ENCODE data around the gene TMBIM6.
"Not testable (repeated sequence)": the region's sequence is repeated elsewhere in the genome, so short reads cannot be mapped to it uniquely, and the experiment has no call there.

Gene TMBIM6

GRCh38 chr12:49741882-49742620, 694 bp downstream of the TMBIM6 start:
- Mint-ChIP-seq H3K4me1 (peaks cover 25% of the 10 kb centered on the region), H3K4me3 (peak overlapping the region; percentile 92), H3K27me3 (no peaks in the 10 kb centered on the region), H3K27ac (peak overlapping the region; percentile 95), H3K36me3 (peaks cover 10% of the 10 kb centered on the region), H3K9me3 (no peaks in the 10 kb centered on the region)
- peak; percentile 82 to 83 for DNase-seq (ENCODE audit: low spot score in 2 of 2)
- peak; percentile 65 for ATAC-seq (ENCODE audit: low read depth)

GRCh38 chr12:49744363-49744885, 3.1 kb downstream of the TMBIM6 start:
- ATAC-seq (ENCODE audit: low read depth): no peak
- peak overlapping the region; percentile 2 for H3K27ac Mint-ChIP-seq
- H3K9me3 Mint-ChIP-seq: no peaks in the 10 kb centered on the region
- H3K4me1 Mint-ChIP-seq: peaks cover 31% of the 10 kb centered on the region
- H3K4me3 Mint-ChIP-seq: no peak overlapping the region
- peaks cover 10% of the 10 kb centered on the region for H3K36me3 Mint-ChIP-seq
- DNase-seq (ENCODE audit: low spot score in 2 of 2): no peak
- no peaks in the 10 kb centered on the region for H3K27me3 Mint-ChIP-seq

- H3K36me3 Mint-ChIP-seq: peaks cover 14% of the 10 kb centered on the region
- ATAC-seq (ENCODE audit: low read depth) (no peak), DNase-seq (ENCODE audit: low spot score in 2 of 2) (no peak)
- no peak overlapping the region for H3K4me3 Mint-ChIP-seq
- no peak overlapping the region for H3K27ac Mint-ChIP-seq
- H3K4me1 Mint-ChIP-seq: peaks cover 37% of the 10 kb centered on the region
- no peaks in the 10 kb centered on the region for H3K27me3 Mint-ChIP-seq
- no peaks in the 10 kb centered on the region for H3K9me3 Mint-ChIP-seq
Measured at GRCh38 chr12:49748306-49748705, 6.9 kb downstream of the TMBIM6 start.

GRCh38 chr12:49748800-49749199, 7.4 kb downstream of the TMBIM6 start:
- H3K27me3 Mint-ChIP-seq: no peaks in the 10 kb centered on the region
- ATAC-seq (ENCODE audit: low read depth) (no peak), DNase-seq (ENCODE audit: low spot score in 2 of 2) (no peak)
- peak overlapping the region; percentile 20 for H3K27ac Mint-ChIP-seq
- peaks cover 37% of the 10 kb centered on the region for H3K4me1 Mint-ChIP-seq
- H3K9me3 Mint-ChIP-seq: no peaks in the 10 kb centered on the region
- peak overlapping the region; percentile 11 for H3K4me3 Mint-ChIP-seq
- H3K36me3 Mint-ChIP-seq: peaks cover 15% of the 10 kb centered on the region

- no peak for DNase-seq (ENCODE audit: low spot score in 2 of 2)
- ATAC-seq (ENCODE audit: low read depth): no peak
- Mint-ChIP-seq H3K27ac (peak overlapping the region; percentile 89), H3K36me3 (peaks cover 18% of the 10 kb centered on the region), H3K4me1 (peaks cover 35% of the 10 kb centered on the region), H3K9me3 (no peaks in the 10 kb centered on the region), H3K27me3 (no peaks in the 10 kb centered on the region), H3K4me3 (peak overlapping the region; percentile 38)
Measured at GRCh38 chr12:49750027-49750995, 9.0 kb downstream of the TMBIM6 start.

GRCh38 chr12:49750996-49751393, 9.6 kb downstream of the TMBIM6 start:
- peak overlapping the region; percentile 89 for H3K27ac Mint-ChIP-seq
- H3K4me1 Mint-ChIP-seq: peaks cover 35% of the 10 kb centered on the region
- peaks cover 20% of the 10 kb centered on the region for H3K36me3 Mint-ChIP-seq
- no peaks in the 10 kb centered on the region for H3K9me3 Mint-ChIP-seq
- H3K4me3 Mint-ChIP-seq: no peak overlapping the region
- ATAC-seq (ENCODE audit: low read depth) (no peak), DNase-seq (ENCODE audit: low spot score in 2 of 2) (no peak)
- H3K27me3 Mint-ChIP-seq: no peaks in the 10 kb centered on the region

- ATAC-seq (ENCODE audit: low read depth): no peak
- Mint-ChIP-seq H3K27ac (peak overlapping the region; percentile 33), H3K4me3 (no peak overlapping the region), H3K4me1 (peaks cover 9% of the 10 kb centered on the region), H3K36me3 (peaks cover 36% of the 10 kb centered on the region), H3K27me3 (no peaks in the 10 kb centered on the region), H3K9me3 (no peaks in the 10 kb centered on the region)
- no peak for DNase-seq (ENCODE audit: low spot score in 2 of 2)
Measured at GRCh38 chr12:49761677-49762467, 20.5 kb downstream of the TMBIM6 start.

GRCh38 chr12:49762468-49762847, 21.1 kb downstream of the TMBIM6 start:
- H3K9me3 Mint-ChIP-seq: no peaks in the 10 kb centered on the region
- H3K27me3 Mint-ChIP-seq: no peaks in the 10 kb centered on the region

GRCh38 chr12:49763006-49763591, 21.7 kb downstream of the TMBIM6 start:
- ATAC-seq (ENCODE audit: low read depth): peak; percentile 91
- H3K9me3 Mint-ChIP-seq: no peaks in the 10 kb centered on the region
- no peak overlapping the region for H3K4me3 Mint-ChIP-seq
- H3K36me3 Mint-ChIP-seq: peaks cover 28% of the 10 kb centered on the region
- peak overlapping the region; percentile 2 for H3K27ac Mint-ChIP-seq
- H3K27me3 Mint-ChIP-seq: no peaks in the 10 kb centered on the region
- H3K4me1 Mint-ChIP-seq: peaks cover 14% of the 10 kb centered on the region
- DNase-seq (ENCODE audit: low spot score in 2 of 2): peak; percentile 66 to 75

More at GRCh38 chr12:49762468-49762847, 21.1 kb downstream of the TMBIM6 start:
- Mint-ChIP-seq H3K4me3 (no peak overlapping the region), H3K27ac (peak overlapping the region; percentile 33), H3K4me1 (peaks cover 12% of the 10 kb centered on the region), H3K36me3 (peaks cover 32% of the 10 kb centered on the region)
- no peak for DNase-seq (ENCODE audit: low spot score in 2 of 2)
- ATAC-seq (ENCODE audit: low read depth): peak; percentile 30

GRCh38 chr12:49764126-49764525, 22.8 kb downstream of the TMBIM6 start:
- H3K27ac Mint-ChIP-seq: peak overlapping the region; percentile 60
- no peak for DNase-seq (ENCODE audit: low spot score in 2 of 2)
- H3K4me1 Mint-ChIP-seq: peaks cover 14% of the 10 kb centered on the region
- no peak for ATAC-seq (ENCODE audit: low read depth)
- H3K36me3 Mint-ChIP-seq: peaks cover 18% of the 10 kb centered on the region
- no peaks in the 10 kb centered on the region for H3K27me3 Mint-ChIP-seq
- no peak overlapping the region for H3K4me3 Mint-ChIP-seq
- no peaks in the 10 kb centered on the region for H3K9me3 Mint-ChIP-seq

GRCh38 chr12:49766115-49766455, 24.7 kb downstream of the TMBIM6 start:
- no peak for ATAC-seq (ENCODE audit: low read depth)
- peaks cover 14% of the 10 kb centered on the region for H3K4me1 Mint-ChIP-seq
- H3K36me3 Mint-ChIP-seq: peaks cover 17% of the 10 kb centered on the region
- no peak overlapping the region for H3K4me3 Mint-ChIP-seq
- H3K27me3 Mint-ChIP-seq: peaks cover 2% of the 10 kb centered on the region
- no peaks in the 10 kb centered on the region for H3K9me3 Mint-ChIP-seq
- H3K27ac Mint-ChIP-seq: no peak overlapping the region
- DNase-seq (ENCODE audit: low spot score in 2 of 2): no peak

- ATAC-seq (ENCODE audit: low read depth) (no peak), DNase-seq (ENCODE audit: low spot score in 2 of 2) (no peak)
- H3K4me1 Mint-ChIP-seq: peaks cover 11% of the 10 kb centered on the region
- H3K4me3 Mint-ChIP-seq: no peak overlapping the region
- H3K36me3 Mint-ChIP-seq: peaks cover 6% of the 10 kb centered on the region
- no peaks in the 10 kb centered on the region for H3K9me3 Mint-ChIP-seq
- H3K27me3 Mint-ChIP-seq: peaks cover 2% of the 10 kb centered on the region
- H3K27ac Mint-ChIP-seq: no peak overlapping the region
Measured at GRCh38 chr12:49767333-49767732, 26.0 kb downstream of the TMBIM6 start.

- not testable (repeated sequence) for H3K27me3 Mint-ChIP-seq; H3K4me3 Mint-ChIP-seq; H3K36me3 Mint-ChIP-seq; DNase-seq (ENCODE audit: low spot score in 2 of 2); H3K9me3 Mint-ChIP-seq; ATAC-seq (ENCODE audit: low read depth); H3K27ac Mint-ChIP-seq
- H3K4me1 Mint-ChIP-seq: peaks cover 10% of the 10 kb centered on the region
Measured at GRCh38 chr12:49773102-49773501, 31.7 kb downstream of the TMBIM6 start.
